Right ventricle myocardium superior (tissue), 1 donor: ENCODE measurements around the gene LRRC7. TPM values are rescaled to one million over a fixed set of nuclear protein-coding genes. Genes with fewer than 3 reads are reported as not detected.

Experiments
- ATAC-seq: fragments of 200-7000 bp; cut with Tn5 transposase; one replicate; pipeline ENCODE4 v1.9.1; 2020; ENCODE audit warnings: mild to moderate bottlenecking; ENCODE audit not compliant: poor library complexity
- DNase-seq: peaks from one replicate; pipeline ENCODE4 v3.0.0-alpha.2; 2020
- intact Hi-C: fragments of 100-400 bp; cut with DNase I; formaldehyde crosslinking; loops from one replicate; pipeline ENCODE4 v1.11.2; 2022
- total RNA-seq: library from RNA; stranded (reverse); fragmentation: NEBNext Ultra II Directional; extraction: Animal tissue kit (Norgen Biotek cat#: 25700); gene quantifications from one replicate; pipeline ENCODE4 v1.2.1, GENCODE V29; 2021
- donor health status: DM: no; HTN: yes; CAD: no; lungs with severe emphysema.

The LRRC7 gene
- total RNA-seq, 1 donor from 2014 or later: 3.0 TPM

DNA sequence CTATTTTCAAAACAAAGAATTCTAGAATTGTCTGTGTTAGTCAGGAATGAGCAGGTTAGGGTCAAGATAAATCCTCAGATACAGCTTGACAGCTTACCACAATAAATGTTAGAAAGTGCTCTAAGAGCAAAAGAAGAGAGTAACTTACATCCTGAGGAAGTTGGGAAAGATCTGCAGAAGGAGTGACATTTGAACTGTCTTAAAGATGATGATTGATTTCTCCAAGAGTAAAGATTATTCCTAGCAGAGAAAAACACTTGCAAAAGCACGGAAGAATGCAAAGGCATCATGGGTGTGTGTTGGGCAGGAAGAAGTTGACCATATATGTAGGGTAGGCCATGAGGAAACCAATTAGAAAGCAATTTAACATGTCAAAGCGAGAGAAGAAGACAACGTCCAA is 175.4 kb downstream of the LRRC7 start:
- ATAC-seq (no peak), DNase-seq (no peak)
- intact Hi-C loops: no loop called here

DNA sequence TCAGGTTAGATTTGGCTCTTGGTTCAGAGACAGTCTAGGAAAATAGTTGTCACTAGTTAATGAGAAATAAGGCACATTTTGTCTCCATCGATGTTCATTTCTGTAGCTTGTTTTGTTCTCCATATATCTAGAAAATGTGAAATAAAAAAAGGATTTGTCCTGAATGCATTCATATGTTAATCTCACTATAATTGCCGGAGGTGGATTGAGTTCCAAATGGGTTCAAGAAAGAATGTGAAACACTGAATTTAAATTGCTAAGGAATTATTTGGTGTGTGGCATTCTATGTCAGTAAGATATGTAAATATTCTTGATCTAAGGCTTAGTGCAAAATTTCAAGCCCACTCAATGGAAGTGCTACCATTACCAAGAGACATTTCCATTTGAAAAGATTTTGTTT is 176.7 kb downstream of the LRRC7 start:
- ATAC-seq (no peak), DNase-seq (no peak)
- intact Hi-C loops: no loop called here

DNA sequence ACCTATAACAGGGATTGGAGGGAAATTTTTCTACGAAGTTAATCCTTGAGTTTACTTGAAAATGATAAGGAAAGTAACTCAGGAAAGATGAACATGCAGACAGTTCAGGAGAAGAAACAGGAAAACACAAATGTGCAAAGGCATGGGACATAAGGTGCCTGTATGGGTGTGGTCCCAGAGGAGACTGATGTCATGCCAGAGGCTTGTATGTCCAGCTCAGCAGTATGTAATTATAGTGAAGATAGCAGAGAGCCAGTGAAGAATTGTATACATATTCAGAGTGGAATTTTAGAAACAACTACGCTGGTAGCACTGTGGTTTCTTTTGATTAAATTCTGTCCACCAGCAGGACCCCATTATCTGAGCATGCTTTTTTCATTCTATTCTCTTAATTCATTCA is 179.5 kb downstream of the LRRC7 start:
- no peak for DNase-seq
- no peak for ATAC-seq
- intact Hi-C loops: no loop called here

DNA sequence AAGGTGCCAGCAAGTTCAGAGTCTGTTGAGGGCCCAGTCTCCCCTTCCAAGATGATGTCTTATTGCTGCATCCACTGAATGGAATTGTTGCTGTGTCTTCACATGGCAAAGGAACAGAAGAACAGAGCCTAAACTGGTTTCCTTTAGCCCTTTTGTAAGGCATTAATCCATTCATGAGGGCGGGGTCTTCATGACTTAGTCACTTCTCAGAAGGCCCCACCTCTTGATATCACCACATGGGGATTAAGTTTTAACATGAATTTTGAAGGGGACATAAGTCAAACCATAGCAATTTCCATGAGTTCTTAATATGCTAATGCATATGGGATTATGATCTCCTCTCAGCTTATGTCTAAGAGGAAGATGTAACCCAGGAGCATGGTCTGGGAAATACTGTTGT is 182.9 kb downstream of the LRRC7 start:
- ATAC-seq: no peak
- intact Hi-C loops: no loop called here

DNA sequence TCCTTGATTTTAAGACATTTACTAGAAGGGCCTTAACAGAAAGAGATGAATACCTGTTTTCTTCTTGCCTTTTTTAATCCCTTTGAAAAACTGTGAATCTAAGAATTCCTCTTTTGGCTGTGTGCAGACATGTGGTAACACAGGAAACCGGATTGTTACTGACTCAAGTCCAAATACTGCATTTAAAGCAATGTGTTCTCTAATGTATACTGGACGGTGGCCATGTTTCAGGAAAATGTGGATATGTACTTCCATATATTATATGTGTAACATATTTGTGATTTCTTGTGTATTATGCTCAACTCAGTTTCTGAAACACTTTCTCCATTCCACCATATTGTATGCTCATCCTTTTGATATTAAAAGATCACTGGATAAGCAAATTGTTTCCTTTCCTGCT is 185.1 kb downstream of the LRRC7 start:
- intact Hi-C loops: no loop called here
- no peak for ATAC-seq
- no peak for DNase-seq

More for the DNA sequence above, 182.9 kb downstream of the LRRC7 start:
- DNase-seq: no peak

DNA sequence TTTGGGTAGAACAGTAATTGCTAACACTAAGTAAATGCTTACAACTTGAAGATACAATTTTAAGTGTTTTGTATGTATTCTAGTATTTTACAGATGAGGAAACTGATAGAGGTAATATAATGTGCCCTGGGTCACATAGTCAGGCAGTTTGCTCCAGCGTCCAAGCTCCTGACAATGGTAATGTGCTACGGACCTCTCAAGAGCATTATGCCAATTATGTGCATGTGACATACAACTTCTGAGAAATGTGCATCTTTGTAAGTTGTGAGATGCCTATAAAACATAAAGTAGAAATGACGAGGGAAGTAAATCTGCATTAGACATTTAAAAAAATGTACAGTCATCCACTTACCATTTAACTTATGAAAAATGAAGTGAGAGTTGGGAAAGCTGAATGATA is 186.8 kb downstream of the LRRC7 start:
- intact Hi-C loops: no loop called here
- no peak for DNase-seq
- ATAC-seq: no peak

DNA sequence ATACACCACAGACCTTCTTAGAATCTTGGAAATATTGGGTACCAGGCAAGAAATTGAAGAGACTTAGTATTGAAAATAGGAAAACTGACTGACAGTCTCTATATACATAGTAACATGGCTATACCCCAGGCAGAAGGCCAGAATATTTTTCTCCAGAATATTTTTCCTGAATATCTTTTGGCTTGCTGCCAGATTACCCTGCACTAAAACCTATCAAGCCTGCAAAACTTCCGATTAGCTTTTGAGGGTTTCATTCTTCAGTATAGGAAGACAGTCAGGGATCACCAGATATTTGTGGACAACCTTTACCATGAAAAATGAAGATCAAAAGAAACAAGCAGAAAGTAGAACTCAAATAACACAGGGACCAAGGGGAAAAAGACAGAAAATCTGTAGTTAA is 187.9 kb downstream of the LRRC7 start:
- intact Hi-C loops: no loop called here
- DNase-seq: no peak
- no peak for ATAC-seq

DNA sequence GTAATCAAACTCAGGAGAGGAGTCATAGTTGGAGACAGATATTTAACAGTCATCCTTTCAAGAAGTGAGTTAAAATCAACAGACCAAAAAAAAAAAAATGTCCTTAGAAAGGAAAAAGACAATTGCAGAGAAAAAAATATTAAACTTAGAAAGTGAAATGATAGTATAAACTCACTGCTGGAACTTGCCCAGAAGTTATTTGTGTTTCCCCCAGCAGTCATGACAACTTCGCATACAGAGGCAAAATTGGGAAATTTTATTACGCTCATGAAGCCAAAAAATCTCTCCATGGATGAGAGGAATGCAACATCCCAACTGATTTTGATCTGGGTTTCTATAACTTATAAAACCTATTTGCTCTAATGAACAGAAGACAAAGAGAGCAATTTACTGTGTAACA is 198.2 kb downstream of the LRRC7 start:
- DNase-seq (no peak), ATAC-seq (no peak)
- intact Hi-C loops: no loop called here

DNA sequence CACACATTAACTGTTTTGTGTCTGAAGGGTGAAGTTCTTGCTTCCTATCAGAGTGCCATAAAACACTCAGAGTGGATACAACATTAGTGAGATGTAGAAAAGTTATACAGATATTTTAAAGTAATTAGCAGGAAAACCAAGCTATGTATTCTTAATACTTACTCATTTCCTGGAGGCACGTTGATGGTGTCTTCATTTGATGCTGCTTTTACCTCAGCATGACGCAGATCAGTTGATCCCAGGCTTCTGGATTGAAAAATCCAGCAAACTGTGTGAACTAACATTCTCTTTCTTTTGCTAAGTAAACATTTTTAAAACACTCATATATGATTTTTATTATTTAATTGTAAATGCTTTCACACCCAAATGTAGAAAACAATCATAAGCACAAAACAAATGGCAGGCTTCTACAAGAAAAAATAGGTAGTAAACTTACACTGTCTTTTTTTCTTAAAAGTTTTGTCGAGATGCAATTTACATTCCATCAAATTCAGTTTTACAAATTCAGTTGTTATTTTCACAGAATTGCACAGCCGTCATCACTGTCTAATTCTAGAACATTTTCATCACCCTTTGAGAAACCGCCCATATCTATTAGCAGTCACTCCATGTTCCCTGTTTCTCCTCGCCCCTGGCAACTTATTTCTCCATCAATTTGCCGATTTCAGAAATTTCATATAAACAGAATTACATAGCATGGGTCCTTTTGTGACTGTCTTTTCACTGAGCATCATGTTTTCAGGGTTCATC is 198.9 kb downstream of the LRRC7 start:
- DNase-seq (no peak), ATAC-seq (no peak)
- intact Hi-C loops: no loop called here

DNA sequence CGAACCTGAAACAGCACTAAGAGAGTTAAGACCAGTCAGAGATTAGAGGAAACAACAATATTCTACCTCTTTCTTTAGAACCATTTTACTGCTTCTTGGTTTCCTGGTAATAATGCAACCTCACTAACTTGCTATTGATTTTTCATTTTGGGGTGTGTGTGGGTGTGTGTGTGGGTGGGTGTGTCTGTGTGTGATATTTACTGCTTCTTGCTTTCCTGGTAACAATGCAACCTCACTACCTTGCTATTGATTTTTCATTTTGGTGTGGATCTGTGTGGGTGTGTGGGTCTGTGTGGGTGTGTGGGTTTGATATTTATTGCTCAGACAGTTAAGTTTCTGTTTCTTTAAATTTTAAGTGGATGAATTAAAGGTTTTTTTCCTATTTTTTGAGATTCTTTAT is 208.8 kb downstream of the LRRC7 start:
- DNase-seq (no peak), ATAC-seq (no peak)
- intact Hi-C loops: no loop called here

DNA sequence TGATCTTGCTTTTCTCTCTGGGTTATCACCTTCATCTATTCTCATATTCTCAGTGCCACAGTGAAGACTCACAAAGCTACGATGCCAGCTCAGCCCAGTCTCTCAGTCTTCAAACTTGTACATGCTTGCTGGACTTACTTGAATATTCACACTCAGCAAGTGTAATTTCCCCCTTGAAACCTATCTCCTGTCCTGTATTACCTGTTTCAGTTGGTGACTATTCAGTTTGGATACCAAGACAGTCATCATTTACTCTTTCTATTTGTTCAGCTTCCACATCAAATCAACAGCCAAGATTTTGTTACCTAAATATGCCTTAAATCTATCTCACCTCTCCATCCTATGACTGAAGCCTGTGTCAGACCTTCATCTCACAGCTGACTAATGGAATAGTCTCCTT is 209.7 kb downstream of the LRRC7 start:
- intact Hi-C loops: no loop called here
- no peak for DNase-seq
- ATAC-seq: no peak

DNA sequence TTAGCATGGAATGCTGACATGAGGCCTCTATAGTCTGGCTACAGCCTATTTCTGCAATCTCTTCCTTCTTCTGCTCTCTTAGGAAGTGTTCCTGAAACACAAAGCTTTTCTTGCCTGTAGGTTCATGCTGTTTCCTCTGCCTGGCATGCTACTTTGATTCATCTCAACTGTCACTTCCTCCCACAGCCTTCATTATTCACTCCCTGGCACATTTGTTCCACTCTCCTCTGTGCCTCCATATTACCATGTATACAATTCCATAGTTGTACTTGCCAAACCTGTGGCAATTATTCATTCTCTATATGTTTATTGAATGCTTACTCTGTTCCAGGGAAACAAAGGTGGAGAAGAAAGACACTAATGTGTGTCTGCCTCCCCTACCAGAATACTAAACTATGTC is 210.2 kb downstream of the LRRC7 start:
- ATAC-seq (no peak), DNase-seq (no peak)
- intact Hi-C loops: no loop called here

DNA sequence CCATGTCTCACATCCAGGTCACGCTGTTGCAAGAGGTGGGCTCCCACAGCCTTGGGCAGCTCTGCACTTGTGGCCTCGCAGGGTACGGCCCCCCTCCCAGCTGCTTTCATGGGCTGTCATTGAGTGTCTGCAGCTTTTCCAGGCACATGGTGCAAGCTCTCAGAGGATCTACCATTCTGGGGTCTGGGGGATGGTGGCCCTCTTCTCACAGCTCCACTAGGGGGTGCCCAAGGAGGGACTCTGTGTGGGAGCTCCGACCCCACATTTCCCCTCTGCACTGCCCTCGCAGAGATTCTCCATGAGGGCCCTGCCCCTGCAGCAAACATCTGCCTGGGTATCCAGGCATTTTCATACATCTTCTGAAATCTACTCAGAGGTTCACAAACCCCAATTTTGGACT is 219.4 kb downstream of the LRRC7 start:
- DNase-seq: peak; percentile 9
- intact Hi-C loops: no loop called here
- no peak for ATAC-seq

DNA sequence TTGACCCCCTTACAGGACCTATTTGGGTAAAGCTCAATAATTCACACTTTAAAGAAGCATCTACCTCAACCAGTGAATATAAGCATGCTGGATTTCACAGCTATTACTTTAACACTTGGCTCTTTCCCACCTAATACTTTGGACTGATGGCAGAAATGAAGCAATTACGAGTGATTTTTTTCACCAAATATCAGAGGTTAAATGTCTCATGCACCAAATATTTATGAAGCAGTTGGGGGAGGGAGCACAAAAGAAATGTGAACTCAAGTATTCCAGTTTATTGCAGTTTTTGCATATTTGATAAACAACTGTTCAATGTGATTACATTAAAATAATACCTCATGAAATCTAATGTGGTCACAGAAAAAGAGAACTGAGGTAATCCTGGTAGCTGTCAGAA is 223.6 kb downstream of the LRRC7 start:
- DNase-seq (no peak), ATAC-seq (no peak)
- intact Hi-C loops: no loop called here

DNA sequence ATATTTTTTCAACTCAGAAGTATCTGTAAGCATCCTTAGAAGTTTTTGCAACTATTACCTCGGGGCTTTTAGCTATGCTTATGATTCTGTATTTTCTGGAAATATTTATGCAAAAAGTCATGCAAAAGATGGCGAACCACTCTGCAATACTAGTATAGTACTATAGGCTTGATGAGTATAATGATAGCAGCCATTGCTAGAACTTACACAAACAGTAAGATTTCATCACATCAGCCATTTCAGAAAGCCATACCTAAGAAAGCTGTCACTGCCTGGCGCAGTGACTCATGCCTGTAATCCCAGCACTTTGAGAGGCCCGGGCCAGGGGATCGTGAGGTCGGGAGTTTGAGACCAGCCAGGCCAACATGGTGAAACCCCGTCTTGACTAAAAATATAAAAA is 227.1 kb downstream of the LRRC7 start:
- no peak for DNase-seq
- intact Hi-C loops: no loop called here
- no peak for ATAC-seq

DNA sequence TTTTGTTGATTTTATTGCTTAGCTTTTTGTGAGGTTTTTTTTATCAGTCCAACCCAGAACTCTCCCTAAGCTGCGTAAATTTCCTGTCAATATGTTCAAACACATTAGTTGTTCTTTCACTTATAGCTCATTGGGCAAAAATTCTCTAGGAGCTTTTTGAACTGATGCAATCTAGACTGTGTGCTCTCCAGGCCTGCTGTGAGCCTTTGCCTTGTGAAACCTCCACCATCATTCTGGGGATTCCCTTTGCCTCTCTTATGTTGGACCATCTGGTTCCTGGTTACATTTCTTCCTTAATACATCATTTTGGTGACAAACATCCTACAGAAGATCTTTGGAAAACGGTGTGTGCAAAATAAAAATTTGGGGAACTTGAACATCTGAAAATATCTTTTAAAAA is 247.2 kb downstream of the LRRC7 start:
- DNase-seq (no peak), ATAC-seq (no peak)
- intact Hi-C loops: no loop called here

DNA sequence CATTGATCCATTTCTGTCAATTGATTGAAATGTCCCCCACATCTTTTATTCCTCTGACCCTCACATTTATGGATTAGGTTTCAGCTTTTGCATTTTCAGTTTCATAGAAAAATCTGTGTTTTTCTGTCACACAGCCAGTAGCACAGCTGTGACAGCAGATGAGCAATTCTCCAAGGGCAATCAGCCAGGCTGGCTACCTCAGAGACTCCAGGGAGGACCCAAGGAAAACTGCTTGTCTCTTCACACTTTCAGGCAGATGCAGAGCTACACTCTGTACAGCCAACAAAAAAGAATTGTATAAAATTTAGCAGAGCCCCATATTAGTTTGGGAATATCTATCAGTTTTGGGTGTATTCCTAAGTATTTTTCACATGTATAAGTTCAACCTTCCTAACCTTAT is 257.2 kb downstream of the LRRC7 start:
- ATAC-seq (no peak), DNase-seq (peak; percentile 37)
- intact Hi-C loops: no loop called here

DNA sequence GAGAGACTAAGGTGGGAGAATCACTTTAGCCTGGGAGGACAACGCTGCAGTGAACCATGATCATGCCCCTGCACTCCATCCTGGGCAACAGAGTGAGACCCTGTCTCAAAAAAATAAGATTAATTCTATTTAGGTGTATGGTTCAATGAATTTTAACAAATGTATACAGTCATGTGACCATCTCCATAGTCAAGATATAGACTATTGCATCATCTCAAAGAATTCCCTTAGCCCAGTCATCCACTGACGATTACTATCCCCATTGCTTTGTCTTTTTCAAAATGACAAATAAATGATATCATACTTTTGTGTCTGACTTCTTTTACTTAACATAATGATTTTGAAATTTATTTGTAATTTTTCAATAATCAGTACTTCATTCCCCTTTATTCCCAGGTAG is 260.0 kb downstream of the LRRC7 start:
- DNase-seq: no peak
- ATAC-seq: no peak
- intact Hi-C loops: no loop called here

DNA sequence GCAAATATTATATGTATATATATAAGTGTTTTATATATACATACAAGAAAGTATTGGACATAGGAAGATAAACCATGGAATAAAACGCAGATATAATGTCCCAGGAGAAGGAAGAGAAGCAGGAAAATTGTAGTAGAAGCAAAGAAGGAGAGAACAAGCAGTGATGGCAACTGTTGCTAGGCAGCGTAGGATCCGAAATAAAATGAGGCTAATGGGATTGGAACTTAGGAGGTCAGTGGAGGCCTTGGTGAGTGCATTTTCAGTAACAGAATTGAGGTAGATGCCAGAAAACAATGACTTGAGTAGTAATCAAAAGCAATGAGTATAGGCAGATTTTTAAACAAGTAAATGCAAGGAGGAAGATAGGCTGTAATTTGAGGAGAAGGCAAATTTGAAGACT is 265.8 kb downstream of the LRRC7 start:
- no peak for ATAC-seq
- intact Hi-C loops: no loop called here
- no peak for DNase-seq

DNA sequence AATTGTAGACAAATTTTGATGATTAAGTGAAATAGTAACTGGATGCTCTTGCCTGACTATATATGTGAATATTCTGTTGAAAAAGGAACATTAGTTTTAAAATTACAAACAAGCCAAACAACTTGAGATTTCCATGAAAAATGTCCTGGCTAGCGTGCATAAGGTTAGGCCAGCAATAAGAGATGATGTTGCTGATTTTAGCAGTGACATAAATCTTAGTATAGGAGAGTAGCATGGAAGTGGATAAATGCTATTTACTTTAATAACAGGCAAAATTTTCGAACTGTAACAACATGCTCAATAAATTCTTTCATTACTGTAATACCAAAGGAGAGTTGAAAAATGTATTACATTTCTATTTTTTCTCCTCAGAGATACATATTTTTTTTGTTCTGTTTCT is 266.6 kb downstream of the LRRC7 start:
- intact Hi-C loops: no loop called here
- no peak for ATAC-seq
- DNase-seq: no peak

DNA sequence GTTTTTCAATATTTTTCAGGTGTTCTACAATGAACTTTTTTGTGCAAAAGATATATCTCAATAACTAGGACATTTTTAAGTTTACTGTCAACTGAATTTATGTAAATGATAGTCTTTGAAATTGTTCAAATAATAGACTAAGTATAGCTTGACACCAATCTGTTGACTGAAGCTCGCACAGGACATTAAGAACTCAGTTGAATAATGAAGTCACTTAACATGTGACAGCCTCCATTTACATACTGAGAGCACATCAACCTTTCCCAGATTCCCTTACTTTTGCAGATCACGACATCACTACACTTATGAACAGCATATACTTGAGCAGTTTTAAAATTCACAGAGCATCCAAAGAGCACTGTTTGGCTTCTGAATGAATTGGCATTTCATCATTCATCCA is 268.2 kb downstream of the LRRC7 start:
- DNase-seq (no peak), ATAC-seq (no peak)
- intact Hi-C loops: no loop called here
